ENCODE results near the gene PADI1.

The PADI1 gene

DNA sequence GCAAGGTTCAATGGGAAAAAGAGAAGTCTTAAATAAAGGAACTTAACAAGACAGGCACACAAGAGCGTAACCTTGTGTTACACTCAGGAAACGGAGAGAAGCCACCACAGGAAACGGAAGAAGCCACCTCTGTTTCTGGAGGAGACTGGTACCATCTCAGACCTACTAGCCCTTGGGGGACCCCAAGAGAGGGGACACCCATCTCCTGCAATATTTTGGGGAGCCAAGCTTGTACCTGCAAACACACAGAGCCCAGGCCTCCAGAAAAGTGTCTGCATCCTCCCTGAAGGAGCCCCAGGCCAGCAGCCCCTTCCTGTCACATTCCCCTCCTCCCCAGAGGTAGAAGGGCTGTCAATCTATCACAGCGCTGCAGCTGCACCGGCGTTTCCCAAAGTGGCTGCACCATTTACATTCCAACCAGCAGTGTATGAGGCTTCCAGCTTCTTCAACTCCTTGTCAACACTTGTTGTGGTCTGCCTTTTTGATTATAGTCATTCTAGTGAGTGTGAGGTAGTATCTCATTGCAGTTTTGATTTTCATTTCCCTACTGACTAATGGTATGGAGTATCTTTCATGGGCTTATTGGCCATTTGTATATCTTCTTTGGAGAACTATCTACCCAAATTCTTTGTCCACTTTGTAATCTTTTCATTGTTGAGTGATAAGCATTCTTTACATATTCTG is 23.0 kb upstream of the PADI1 start:
- DNase-seq = no peak

- no peak for DNase-seq
These were observed 21.4 kb upstream of the PADI1 start for GRCh38 chr1:17183388-17184160.

GRCh38 chr1:17184161-17184665 is 20.7 kb upstream of the PADI1 start:
- no peak for DNase-seq

DNA sequence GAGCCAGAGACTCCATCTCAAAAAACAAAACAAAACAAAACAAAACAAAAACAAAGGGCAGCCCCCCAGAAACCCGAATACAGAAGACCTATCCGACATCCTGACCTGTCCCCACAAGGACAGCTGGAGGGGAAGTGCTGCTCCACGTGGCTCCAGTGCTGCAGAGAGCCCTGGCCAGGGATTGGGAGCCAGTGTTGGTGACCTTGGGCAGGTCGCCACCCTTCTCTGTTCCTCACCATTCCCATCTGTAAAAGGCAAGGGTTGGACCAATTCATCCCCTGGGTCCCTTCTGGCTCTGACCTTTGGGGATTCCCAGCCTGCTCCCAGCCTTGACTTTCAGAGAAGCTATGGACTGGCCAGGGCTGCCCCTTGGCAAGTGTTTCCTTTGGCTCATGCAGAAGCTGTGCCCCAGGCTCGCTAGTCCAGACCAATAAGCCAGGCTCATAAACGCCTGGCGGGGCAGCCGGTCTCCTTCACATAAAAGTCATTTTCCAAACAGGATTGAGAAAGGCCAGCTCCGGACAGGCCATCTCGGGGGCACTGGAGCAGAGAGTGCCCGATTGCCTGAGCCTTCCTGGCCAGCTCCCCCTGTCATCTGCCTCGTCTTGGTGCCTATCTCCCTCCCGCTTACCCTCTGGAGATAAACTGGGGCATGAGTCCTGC is 20.0 kb upstream of the PADI1 start:
- no peak for DNase-seq

DNA sequence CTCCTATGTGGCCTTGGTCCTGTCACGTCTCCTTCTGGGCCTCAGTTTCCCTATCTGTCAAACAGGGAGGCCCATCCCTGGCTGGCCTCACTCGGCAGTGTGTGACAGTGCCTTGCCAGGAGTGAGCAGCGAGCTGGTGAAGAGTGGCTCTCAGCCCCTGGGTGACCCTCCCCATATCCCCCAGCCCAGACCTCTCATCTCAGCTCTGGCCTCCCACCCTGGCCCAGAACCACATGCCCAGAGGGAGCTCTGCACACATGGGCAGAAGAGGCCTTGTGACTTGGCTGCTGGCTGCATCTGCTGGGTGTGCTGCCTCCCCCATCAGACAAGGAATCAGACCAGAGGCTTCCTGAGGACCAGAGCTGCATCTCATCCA is 19.5 kb upstream of the PADI1 start:
- no peak for DNase-seq

DNA sequence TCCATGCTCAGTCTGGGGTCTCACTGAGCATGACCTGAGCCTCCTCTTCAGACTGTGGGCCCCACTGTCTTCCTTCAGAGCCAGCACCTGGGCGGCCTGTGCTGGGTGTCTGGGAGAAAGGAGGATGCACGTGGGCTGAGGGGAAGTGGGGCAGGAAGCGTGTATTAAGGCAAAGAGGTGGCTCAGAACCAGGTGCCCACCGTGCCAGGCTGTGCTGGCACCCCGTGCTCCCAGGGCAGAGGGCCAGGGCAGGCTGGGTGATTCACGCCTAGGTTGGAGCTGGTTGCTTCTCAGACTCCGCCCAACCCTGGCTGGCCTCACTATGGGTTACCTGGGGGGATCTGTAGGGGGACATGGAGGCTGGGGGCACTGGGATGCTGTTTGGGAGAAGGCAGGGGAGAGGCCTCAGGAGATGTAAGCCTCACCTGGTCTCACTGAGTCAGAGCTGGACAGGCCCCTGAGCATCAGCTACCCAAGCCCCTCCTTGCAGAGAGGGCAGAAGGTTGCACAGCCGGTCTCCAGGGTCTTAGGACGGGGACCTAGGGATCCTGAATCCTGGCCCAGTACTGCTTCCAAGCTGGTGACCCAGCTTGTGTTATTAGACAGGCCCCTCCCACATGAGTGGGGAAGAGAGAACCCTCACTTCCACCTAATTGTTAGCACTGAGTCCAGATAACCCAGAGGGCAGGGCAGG is 18.6 kb upstream of the PADI1 start:
- DNase-seq = no peak

- no peak for DNase-seq
These were observed 17.9 kb upstream of the PADI1 start for GRCh38 chr1:17187051-17187450.

DNA sequence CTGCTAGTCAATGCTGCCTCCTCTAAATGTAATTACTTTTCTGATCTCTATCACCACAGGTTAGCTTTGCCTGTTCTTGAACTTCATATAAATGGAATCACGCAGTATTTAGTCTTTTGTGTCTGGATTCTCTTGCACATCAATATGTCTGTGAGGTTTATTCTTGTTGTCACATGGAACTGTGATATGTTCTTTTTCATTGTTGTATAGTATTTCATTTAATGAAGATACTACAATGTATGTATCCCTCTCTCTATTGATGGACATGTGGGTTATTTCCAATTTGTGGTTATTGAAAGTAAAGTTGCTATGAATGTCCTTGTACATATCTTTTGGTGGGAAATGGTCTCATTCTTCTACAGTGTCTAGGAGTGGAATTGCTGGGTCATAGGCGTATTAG is 16.7 kb upstream of the PADI1 start:
- DNase-seq = no peak

DNA sequence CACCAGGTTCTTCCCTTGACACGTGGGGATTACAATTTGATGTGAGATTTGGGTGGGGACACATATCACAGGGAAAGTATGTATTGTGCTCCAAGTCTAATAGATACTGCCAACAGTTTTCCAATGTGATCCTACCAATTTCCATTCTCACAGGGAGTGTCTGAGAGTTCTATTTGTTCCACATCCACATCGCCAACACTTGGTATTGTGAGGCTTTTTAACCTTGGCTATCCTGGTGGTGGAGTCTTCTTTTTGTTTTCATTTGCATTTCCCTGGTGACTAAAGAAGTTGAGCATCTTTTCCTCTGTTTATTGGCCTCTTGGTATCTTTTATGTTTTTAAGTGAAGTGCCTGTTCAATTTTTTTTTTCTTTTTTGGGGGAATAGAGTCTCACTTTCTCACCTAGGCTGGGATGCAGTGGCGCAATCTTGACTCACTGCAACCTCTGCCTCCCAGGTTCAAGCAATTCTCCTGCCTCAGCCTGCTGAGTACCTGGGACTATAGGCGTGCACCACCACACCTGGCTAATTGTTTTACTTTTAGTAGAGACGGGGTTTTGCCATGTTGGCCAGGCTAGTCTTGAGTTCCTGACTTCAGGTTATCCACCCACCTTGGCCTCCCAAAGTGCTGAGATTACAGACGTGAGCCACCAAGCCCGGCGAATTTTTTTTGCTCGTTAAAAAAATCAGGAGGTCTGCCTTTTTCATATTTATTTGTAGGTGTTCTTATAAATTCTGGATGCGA is 15.9 kb upstream of the PADI1 start:
- no peak for DNase-seq

- DNase-seq = no peak
These were observed 15.3 kb upstream of the PADI1 start for GRCh38 chr1:17189632-17189990.

DNA sequence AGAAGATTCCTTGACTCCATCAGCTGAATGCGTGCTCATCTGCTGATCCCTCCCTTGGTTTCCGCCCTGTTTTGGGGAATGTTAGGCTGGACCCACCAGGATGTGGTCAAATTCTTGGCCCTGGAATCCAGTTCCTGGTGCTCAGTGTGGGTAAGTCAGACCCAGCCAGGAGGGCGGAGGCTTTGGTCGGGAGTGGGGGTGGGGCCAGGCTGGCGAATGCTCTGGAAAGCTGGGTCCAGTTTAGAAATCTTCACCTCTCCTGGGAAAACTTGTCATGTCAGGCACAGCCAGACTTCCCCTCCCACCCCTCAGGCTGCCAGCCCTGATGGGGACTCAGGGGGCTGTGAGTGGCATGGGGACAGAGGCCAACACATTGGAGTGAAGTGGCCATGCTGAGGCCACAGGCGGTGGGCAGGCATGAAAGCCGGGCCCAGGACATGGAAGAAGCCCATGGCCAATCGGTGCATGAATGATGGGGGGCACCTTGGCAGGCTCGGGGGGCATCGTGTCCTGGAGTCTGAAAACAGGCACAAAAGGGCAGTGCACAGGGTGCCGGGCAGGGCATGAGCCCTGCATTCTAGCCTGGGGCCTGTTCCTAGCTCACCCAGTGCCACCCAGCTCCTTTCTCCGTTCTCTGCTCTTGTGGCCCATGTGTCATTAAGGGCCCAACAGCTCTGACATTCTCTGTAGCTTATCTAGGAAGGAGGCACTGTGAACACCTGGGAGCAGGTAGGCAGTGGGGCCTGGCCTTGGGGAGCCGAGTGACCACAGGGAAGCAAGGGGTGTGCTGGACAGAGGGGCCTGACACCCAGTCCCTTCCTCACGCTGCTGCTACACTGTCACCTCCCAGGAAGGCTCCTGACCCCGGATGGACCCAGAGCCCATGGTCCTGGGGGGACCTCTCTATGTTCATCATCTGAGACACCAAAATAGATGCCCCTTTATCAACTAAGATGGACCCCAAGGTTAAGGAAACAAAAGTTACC is 14.6 kb upstream of the PADI1 start:
- DNase-seq = no peak

- no peak for DNase-seq
These were observed 13.0 kb upstream of the PADI1 start for GRCh38 chr1:17191990-17192242.

- DNase-seq = no peak
These were observed 12.3 kb upstream of the PADI1 start for GRCh38 chr1:17192394-17193221.

DNA sequence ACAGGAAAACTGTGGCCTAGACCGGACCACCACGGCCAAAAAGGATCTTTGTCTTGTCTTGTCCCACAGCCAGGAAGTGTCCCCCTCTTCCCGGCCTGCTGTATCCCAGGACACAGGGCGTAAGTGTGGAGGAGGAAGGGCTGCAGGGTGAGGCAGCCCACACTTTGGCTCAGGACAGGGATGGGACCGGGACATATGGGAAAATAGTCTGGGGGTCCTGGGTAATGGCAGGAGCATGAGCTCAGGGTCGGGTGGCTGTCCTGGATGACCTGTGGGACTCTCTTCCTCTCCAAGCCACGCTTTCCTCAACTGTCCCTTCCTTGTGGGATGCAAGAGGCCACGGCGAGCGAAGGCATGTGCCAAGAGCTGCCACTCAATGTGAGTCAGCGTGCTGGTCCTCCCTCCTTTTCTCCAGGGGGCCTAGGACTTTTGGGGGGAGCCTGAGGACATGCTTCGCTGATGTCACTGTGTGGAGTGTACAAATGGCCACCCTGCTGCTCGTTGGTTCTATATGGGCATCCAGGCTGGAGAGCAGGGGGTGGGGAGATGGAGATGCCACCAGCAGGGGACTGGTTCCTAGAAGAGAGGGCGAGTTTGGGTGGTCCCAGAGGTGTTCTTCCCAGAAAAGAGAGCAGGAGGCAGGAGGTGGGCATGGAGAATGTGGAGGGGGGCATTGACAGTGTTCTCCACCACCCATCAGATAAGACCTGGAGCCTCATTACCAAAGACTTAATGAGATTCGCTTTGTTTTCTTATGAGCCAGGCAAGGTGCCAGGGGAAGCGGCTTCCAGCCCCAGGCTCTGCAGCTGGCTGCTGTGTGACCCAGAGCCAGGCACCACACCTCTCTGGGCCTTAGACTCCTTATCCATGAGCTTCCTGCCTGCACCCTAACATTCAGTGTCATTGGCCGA is 11.5 kb upstream of the PADI1 start:
- DNase-seq = no peak

GRCh38 chr1:17194133-17194475 is 10.8 kb upstream of the PADI1 start:
- no peak for DNase-seq

- DNase-seq = no peak
These were observed 10.1 kb upstream of the PADI1 start for GRCh38 chr1:17194615-17195528.

DNA sequence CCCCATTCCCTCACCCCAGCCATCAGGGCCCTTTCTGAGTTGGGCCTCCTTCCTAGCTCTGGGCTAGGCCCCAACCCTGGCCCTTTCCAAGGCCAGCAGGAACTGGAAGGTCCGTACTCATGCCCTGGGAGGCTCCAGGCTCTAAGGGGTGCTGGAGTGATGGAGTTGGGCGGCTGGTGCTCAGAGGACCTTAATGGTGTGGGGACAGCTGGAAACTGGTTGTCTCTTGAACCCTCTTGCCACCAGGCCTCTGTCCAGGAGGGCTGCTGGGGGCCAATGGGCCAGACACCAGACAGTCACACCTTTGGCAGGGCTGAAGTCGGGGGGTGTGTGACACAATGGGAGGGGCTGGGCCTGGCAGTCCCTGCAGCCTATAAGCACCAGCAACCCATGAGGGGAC is 9.2 kb upstream of the PADI1 start:
- no peak for DNase-seq

Data from nucleus accumbens (tissue), 56 donors.